Measurements from ENCODE around the gene FAM168A. TPM values are rescaled to one million over a fixed set of nuclear protein-coding genes. Genes with fewer than 3 reads are reported as not detected.

The FAM168A gene
- total RNA-seq, 1 donor from 2014 or later, result 19.9 TPM

GRCh38 chr11:73380331-73380730 is 217.6 kb downstream of the FAM168A start:
- no peak for ATAC-seq

GRCh38 chr11:73379189-73379880 is 218.6 kb downstream of the FAM168A start:
- peak; percentile 23 for ATAC-seq
- peak; percentile 67 for DNase-seq (ENCODE audit: low spot score)

More at GRCh38 chr11:73380331-73380730, 217.6 kb downstream of the FAM168A start:
- no peak for DNase-seq (ENCODE audit: low spot score)

GRCh38 chr11:73376803-73377629 is 220.9 kb downstream of the FAM168A start:
- peak; percentile 8 for ATAC-seq
- DNase-seq (ENCODE audit: low spot score), result peak; percentile 60

- ATAC-seq (peak; percentile 96), DNase-seq (ENCODE audit: low spot score) (peak; percentile 88)
Observed at GRCh38 chr11:73376160-73376802, 221.6 kb downstream of the FAM168A start, which contains the start of gene RELT. RELT (plus strand) TSS chr11:73376399; CDS start chr11:73389137, 12,738 bp downstream.

- DNase-seq (ENCODE audit: low spot score) (no peak), ATAC-seq (no peak)
Observed at GRCh38 chr11:73375830-73376159, 222.1 kb downstream of the FAM168A start.

GRCh38 chr11:73374151-73374550 is 223.8 kb downstream of the FAM168A start:
- ATAC-seq (no peak), DNase-seq (ENCODE audit: low spot score) (no peak)

- DNase-seq (ENCODE audit: low spot score) (no peak), ATAC-seq (no peak)
Observed at GRCh38 chr11:73372375-73372993, 225.4 kb downstream of the FAM168A start.

GRCh38 chr11:73367482-73368024 is 230.4 kb downstream of the FAM168A start:
- ATAC-seq, result no peak
- no peak for DNase-seq (ENCODE audit: low spot score)

GRCh38 chr11:73366953-73367352 is 231.0 kb downstream of the FAM168A start:
- DNase-seq (ENCODE audit: low spot score) (no peak), ATAC-seq (no peak)

- no peak for DNase-seq (ENCODE audit: low spot score)
- no peak for ATAC-seq
Observed at GRCh38 chr11:73366265-73366610, 231.7 kb downstream of the FAM168A start.

GRCh38 chr11:73365352-73366264 is 232.3 kb downstream of the FAM168A start:
- ATAC-seq, result no peak

GRCh38 chr11:73363147-73363546 is 234.8 kb downstream of the FAM168A start:
- no peak for ATAC-seq
- no peak for DNase-seq (ENCODE audit: low spot score)

More at GRCh38 chr11:73365352-73366264, 232.3 kb downstream of the FAM168A start:
- DNase-seq (ENCODE audit: low spot score), result no peak

- DNase-seq (ENCODE audit: low spot score) (no peak), ATAC-seq (no peak)
Observed at GRCh38 chr11:73361953-73362776, 235.7 kb downstream of the FAM168A start.

GRCh38 chr11:73360743-73361369 is 237.1 kb downstream of the FAM168A start:
- ATAC-seq, result no peak
- DNase-seq (ENCODE audit: low spot score), result no peak

GRCh38 chr11:73359930-73360742 is 237.8 kb downstream of the FAM168A start:
- no peak for ATAC-seq
- DNase-seq (ENCODE audit: low spot score), result no peak

GRCh38 chr11:73359341-73359740 is 238.6 kb downstream of the FAM168A start:
- ATAC-seq (no peak), DNase-seq (ENCODE audit: low spot score) (no peak)

- DNase-seq (ENCODE audit: low spot score), result no peak
- no peak for ATAC-seq
Observed at GRCh38 chr11:73358071-73358470, 239.8 kb downstream of the FAM168A start.

Data from left lobe of liver (tissue), 2 donors.